CD4-positive, alpha-beta T cell treated with Interleukin-12 subunit alpha and Interleukin-12 subunit beta, for 1 hour (primary cell): ENCODE measurements around the gene STXBP5L.
"Not testable (repeated sequence)": the region's sequence is repeated elsewhere in the genome, so short reads cannot be mapped to it uniquely, and the experiment has no call there.

Experiments used
- DNase-seq: peaks from one replicate; pipeline ENCODE4 v3.0.0-alpha.2; 2020

STXBP5L gene

DNA sequence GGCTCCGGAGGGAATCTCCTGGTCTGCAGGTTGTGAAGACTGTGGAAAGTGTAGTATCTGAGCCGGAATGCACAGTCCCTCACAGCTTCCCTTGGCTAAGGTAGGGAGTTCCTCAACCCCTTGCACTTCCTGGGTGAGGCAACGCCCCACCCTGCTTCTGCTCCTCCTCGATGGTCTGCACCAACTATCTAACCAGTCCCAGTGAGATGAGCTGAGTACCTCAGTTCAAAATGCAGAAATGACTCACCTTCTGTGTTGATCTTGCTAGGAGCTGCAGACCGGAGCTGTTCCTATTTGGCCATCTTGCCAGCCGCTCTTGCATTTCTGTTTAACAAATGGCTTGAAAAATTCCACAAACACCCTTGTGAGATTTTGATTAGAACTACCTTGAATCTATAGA lies 156.1 kb downstream of the STXBP5L start:
- no peak for DNase-seq

DNA sequence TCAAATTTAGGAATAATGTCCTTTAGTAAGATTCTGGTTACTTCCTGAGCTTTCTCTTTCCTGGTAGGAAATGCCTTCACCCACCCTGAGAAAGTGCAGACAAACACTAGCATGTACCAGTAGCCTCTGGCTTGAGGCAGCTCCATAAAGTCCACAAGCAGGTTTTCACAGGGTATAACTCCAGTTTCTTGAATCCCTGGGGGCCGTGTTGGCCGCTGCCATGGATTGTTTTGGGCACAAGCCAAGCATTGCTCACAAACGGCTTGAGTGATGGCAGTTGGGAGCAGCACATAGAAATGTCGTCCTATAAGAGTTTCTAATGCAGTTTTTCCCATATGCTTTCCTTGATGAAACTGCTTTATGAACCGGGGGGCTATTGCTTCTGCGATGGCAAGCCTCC lies 164.1 kb downstream of the STXBP5L start:
- DNase-seq, result no peak

DNA sequence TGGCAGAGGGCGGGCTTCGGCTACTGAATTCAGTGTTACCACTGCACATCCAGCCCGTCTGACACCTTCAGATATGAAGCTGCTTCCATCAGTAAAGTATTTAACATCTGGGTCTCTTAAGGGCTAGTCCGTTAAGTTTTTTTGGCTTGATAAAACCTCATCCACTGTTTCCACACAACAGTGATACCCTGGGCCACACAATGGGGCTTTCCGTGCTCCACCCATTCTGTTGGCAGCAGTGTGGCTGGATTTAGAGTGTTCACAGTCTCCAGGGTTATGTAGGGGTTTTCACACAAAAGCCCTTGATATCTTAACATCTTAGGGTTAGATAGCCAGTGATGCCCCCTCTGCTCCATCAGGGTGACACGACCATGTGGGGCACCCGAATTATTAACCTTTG lies 165.0 kb downstream of the STXBP5L start:
- no peak for DNase-seq

DNA sequence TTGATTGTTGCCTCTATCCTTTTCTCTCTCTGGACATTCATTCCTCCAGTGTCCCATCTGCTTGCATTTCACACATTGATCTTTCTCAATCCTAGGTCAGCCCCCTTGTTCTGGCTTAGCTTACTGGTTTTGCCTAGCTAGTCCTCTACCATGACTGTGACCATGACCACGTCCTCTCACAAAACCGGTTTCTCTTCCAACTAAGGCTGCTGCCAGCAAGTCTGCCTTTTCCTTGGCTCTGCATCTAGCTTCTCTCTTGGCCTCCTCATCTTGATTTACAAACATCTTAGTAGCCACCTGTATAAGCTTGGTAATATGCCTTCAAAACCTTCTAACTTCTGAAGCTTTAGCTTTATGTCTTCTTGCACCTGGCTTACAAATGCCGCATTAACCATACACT lies 167.2 kb downstream of the STXBP5L start:
- DNase-seq, result no peak

DNA sequence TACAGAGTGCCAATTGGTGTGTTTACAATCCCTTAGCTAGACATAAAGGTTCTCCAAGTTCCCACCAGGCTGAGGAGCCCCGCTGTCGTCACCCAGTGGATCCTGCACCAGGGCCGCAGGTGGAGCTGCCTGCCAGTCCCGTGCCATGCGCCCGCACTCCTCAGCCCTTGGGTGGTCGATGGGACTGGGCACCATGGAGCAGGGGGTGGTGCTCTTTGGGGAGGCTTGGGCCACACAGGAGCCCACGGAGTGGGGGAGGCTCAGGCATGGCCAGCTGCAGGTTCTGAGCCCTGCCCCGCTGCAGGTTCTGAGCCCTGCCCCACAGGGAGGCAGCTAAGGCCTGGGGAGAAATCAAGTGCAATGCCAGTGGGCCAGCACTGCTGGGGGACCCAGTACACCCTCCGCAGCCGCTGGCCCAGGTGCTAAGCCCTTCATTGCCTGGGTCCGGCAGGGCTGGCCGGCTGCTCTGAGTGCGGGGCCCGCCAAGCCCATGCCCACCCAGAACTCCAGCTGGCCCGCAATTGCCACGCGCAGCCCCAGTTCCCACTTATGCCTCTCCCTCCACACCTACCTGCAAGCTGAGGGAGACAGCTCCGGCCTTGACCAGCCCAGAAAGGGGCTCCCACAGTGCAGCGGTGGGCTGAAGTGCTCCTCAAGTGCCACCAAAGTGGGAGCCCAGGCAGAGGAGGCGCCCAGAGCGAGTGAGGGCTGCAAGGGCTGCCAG lies 170.5 kb downstream of the STXBP5L start:
- not testable (repeated sequence) for DNase-seq

DNA sequence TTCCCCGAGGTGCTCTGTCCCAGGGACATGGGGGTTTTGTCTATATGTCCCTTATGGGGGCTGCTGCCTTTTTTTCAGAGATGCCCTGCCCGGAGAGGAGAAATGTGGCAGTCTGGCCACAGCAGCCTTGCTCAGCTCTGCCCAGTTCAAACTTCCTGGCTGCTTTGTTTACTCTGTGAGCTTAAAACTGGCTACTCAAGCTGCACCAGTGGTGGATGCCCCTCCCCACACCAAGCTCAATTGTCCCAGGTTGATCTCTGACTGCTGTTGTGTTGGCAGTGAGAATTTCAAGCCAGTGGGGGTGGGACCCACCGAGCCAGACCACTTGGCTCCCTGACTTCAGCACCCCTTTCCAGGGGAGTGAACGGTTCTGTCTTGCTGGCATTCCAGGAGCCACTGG lies 188.9 kb downstream of the STXBP5L start:
- DNase-seq, result no peak

DNA sequence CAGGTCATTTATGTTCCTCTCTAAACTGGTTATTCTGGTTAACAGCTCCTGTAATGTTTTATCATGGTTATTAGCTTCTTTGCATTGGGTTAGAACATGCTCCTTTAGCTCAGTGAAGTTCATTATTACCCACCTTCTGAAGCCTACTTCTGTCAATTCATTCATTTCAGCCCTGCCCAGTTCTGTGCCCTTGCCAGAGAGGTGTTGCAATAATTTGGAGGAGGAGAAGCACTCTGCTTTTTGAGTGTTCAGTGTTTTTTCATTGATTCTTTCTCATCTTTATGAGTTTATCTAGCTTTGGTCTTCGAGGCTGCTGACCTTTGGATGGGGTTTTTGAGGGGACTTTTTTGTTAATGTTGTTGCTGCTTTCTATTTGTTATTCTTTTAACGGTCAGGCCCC lies 203.1 kb downstream of the STXBP5L start:
- not testable (repeated sequence) for DNase-seq

DNA sequence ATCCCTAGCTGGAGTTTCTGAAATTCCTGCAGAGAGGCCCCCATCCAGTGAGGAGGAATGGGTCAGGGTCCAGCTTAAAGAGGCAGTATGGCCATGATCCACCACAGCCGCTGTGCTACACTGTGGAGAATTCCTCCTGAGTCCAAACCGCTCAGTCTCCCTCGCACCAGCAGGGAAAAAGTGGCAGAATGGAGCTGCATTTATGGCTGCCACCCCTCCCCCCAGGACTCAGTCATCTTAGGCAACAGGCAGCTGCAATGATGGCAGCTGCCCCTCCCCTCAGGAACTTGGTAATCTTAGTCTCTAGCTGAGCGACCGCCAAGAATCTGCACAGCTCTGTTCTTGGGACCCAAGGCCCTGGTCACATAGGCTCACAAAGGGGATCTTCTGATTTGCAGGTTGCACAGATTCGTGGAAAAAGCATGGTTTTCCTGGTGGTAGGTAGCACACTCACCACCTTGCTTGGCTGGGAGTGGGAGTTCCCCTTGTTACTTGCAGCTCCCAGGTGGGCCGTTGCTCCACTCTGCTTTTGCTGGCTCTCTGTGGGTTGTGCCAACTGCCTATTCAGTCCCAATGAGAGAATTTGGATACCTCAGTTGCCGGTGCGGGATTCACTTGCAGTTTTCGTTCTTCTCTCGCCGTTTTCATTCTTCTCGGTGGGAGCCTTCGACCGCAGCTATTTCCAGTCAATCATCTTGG lies 204.1 kb downstream of the STXBP5L start:
- no peak for DNase-seq

DNA sequence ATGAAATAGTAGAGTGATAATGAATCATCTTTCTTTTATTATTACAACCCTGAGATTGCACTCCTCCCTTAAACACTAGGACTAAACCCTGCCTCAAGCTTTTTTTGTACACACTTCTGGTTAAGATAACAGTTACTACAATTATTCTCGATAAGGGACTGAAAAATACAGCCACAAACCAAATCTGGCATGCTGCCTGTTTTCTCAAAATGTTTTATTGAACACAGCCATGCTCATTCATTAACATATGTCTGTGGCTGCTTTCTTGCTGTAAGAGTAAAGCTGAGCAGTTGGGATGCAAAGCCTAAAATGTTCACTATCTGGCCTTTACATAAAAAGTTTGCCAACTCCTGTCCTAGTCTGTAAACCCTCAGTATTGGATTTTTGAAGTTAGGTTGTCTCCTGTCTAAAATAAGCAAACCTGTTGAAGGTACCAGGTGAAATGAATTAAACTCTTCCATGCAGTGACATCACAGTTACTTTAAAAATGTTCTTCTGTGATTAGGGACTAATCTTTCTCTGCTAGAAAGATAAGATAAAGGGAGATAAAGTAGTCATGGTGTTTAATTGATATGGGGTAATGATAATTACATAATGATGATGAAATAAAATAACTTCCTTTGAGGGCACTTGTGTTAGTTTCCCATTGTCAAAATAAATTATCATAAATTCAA lies 218.2 kb downstream of the STXBP5L start:
- DNase-seq, result no peak

DNA sequence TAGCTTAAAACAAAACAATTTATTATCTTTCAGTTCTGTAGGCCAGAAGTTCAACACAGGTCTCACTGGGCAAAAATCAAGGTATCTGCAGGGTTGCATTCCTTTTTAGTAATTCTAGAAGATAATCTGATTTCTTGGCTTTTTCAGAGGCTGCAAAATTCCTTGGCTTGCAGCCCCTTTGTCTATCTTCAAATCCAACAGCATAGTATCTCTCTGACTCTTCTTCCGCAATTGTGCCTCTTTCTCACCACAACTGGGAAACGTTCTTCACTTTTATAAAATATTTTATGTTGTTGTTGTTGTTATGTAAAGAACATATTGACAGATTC lies 218.7 kb downstream of the STXBP5L start:
- no peak for DNase-seq

DNA sequence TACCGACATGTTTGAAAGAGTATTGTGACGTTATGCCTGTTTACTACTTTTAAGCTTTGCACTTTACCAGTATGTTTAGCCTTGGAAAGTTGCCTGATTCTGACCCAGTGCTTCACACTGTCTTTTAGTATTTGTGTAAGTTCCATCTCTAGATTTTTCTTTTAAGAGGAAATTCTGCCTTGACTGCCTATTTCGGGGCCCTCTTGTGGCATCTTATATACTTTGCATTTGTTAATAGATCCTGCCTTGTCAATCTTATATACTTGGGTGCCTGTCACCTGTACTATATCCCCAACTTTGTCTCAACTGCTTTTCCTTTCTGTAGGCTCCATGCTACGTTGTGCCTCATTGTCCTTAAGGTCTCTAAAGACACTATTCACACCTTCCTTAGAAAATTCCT lies 244.6 kb downstream of the STXBP5L start:
- DNase-seq, result no peak

DNA sequence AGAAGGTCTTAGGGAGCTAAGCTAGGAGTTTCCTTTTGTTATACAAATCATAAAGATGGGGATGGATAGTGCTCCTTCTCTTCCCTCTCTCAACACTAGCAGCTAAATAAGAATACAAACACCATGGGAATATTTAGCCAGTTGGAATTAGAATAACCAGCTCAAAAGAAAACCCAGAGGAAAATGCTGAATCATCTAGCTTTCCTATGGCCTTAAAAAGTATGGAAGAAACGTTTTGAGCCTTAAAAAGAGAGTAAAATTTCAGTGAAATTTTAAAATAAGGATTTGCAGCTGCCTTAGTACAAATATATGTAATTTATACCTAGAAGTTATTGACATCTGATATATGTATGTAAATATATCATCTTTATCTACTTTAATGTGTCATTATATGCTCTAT lies 245.8 kb downstream of the STXBP5L start:
- no peak for DNase-seq

DNA sequence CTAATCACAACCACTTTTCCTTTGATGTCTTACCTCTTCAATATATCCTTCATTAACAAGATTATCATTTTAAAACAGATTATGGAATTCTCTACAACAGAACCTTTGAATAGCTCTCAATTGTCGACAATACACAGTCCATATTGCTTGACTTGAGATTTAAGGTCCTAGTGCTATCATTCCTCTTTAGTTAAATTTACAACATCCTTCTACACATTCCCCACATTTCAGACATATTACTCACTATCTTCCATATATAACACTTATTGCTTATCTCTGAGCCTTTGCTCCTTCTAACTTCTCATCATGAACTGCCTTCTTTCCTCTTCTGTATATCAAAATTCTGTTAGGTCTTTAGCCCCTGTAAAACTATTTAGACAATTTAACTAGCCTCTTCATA lies 247.0 kb downstream of the STXBP5L start:
- DNase-seq, result no peak

DNA sequence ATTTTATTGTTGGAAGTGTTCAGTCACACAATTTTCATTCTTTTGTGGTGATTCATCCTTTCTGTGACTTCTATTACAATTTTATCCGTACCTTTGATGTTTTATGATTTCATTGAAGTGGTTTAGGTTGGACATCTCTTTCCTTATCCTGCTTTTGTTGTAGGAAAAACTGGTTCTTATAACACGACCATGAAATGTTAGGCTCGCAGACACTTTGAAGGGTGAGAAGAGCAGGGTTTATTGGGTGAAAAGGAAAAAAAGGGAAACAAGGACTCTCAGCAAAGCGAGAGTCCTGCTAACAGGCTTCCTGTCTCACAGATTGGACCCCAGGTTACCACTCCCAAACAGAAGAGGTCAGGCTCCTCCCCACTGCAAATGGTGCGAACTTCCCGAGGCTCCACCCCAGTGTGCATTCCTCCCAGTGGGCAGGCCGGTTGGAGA lies 257.4 kb downstream of the STXBP5L start:
- no peak for DNase-seq

DNA sequence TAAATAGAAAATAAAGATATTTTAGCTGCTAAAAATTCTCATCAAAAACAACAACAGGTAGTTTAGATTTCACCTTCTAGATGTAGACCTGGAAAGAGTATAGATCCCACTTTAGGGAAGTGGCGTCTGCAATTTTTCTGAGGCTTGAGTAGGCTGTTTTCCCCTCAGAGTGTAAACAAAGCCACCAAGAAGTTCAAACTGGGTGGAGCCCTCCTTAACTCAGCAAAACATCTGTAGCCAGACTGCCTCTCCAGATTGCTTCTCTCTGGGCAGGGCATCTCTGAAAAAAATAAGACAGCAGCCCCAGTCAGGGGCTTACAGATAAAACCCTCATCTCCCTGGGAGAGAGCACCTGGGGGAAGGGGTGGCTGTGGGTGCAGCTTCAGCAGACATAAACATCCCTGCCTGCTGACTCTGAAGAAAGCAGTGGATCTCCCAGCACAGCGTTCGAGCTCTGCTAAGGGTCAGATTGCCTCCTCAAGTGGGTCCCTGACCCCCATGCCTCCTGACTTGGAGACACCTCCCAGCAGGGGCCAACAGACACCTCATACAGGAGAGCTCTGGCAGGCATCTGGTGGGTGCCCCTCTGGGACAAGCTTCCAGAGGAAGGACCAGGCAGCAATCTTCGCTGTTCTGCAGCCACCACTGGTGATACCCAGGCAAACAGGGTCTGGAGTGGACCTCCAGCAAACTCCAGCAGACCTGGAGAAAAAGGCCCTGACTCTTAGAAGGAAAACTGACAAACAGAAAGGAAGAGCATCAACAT lies 259.6 kb downstream of the STXBP5L start:
- no peak for DNase-seq

DNA sequence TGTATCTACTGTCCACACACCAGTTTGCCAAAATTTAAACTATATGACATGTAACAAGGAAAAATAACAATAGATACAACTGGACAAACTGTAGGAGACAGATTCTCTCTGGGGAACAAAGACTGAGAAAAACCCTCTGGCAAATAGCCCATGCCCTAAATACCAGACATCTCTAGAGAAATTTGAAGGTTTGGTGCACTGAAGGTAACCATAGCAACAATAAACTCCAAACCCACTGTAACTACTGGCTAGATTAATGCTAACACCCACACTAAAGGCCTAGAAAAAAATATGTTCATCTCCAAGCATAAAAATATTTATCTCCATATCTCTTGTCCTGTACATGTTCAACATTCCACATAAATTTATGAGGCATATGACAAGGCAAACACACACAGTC lies 267.1 kb downstream of the STXBP5L start:
- DNase-seq, result no peak

DNA sequence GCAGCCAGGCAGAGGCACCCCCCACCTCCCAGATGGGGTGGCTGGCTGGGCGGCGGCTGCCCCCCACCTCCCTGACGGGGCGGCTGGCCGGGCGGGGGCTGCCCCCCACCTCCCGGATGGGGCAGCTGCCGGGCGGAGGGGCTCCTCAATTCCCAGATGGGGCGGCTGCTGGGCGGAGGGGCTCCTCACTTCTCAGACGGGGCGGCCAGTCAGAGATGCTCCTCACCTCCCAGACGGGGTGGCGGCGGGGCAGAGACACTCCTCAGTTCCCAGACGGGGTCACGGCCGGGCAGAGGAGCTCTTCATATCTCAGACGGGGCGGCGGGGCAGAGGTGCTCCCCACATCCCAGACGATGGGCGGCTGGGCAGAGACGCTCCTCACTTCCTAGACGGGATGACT lies 282.6 kb downstream of the STXBP5L start:
- not testable (repeated sequence) for DNase-seq

DNA sequence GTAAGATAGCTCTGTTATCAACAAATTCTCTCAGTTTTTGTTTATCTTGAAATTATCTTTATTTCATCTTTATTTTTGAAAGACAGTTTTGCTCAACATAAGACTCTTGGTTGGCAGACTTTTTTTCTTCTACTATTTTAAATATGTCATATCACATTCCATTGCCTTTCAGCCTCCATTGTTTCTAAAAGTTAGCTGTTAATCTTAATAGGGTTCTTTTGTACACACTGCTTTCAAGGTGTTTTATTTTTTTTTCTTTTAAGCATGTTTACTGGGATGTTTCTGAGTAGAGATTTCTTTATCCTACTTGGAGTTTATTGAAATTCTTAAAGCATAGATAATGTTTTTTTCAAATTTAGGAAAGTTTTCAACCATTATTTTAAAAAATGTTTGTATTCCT lies 294.6 kb downstream of the STXBP5L start:
- no peak for DNase-seq

DNA sequence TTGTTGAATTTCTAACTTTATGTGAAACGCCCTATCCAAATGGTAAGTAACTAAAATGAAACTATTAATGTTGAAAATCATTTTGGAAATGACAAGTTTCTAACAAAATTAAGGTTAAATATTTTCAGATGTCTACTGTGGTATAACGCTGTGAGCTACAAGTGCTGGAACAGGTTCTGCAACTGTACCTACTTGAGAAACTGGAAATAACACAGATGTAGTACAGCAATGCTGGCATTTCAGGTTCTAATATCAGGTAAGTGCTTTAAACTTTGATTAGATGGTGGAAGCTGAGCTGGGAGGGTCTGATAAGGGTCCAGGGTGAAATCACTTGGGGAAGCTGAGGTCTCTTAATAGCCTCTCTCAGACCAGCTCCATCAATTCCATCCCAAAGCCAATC lies 315.1 kb downstream of the STXBP5L start:
- DNase-seq, result no peak

DNA sequence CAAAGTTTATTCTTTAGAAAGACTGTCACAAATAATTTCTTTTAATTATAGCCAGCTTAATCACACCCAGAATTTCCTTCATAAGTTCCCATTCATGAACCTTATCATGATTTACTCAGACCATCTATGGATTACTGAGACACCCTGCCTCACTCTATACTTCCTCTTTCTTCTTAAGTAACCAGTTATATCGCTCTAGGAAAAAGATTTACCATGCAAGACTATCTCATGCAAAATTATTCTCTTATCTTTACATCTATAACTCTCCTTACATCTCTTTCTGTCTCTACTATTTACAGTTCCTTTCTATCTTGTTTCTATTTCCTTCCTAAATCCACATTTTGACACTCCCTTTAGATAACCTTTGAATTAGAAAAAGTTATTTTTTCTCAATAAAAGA lies 321.0 kb downstream of the STXBP5L start:
- no peak for DNase-seq

DNA sequence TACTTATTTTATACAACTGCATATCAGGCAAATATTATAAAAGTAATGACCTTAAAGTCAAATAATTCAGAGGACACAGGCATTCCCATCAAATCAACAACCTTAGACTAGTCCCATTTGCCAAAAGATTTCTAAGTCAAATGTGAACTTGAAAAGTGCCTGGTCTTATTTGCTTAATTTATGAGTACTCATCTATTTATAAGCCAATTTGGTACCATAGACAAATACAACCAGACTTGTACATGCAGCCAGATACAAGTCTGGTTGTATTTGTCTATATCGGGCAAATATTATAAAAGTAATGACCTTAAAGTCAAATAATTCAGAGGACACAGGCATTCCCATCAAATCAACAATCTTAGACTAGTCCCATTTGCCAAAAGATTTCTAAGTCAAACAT lies 322.2 kb downstream of the STXBP5L start:
- DNase-seq, result not testable (repeated sequence)

DNA sequence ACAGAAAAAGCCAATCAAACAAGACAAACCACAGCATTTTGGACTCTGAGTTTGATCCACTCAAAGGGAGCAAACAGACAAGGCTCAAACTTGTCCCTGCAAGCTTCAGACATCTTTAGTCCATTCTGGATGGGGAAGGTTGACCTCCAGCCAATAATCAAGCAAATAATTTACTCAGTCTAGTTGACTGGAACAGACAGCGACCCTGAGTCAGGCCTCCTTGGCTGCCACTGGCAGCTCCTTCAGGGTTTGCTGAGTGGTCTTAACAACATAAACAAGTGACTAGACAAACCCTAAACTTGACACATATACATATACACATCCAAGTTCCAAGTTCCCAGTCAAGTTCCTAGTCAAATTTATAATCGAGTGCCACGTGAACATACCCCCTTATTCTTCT lies 323.9 kb downstream of the STXBP5L start:
- DNase-seq, result no peak
